HUES48 (cell line): ENCODE results near the gene MEDAG.

Experiments used
- H3K27ac ChIP-seq: one replicate; pipeline ENCODE4 v1.7.0; 2013; ENCODE audit warnings: low read depth, low read length, inconsistent platforms
- H3K27me3 ChIP-seq: 2 replicates; pipeline ENCODE4 v1.6.1; 2013; ENCODE audit warnings: mild to moderate bottlenecking, low read length; ENCODE audit not compliant: control insufficient read depth, insufficient read depth
- H3K36me3 ChIP-seq: 2 replicates; pipeline ENCODE4 v1.6.1; 2013; ENCODE audit warnings: low read length; ENCODE audit not compliant: control insufficient read depth, insufficient read depth
- H3K4me1 ChIP-seq: 2 replicates; pipeline ENCODE4 v1.6.1; 2013; ENCODE audit warnings: mild to moderate bottlenecking, low read length; ENCODE audit not compliant: control insufficient read depth, insufficient read depth
- H3K4me3 ChIP-seq: 2 replicates; pipeline ENCODE4 v1.5.1; 2013; ENCODE audit warnings: mild to moderate bottlenecking, low read depth, low read length
- H3K9ac ChIP-seq: 2 replicates; pipeline ENCODE4 v1.6.1; 2013; ENCODE audit warnings: mild to moderate bottlenecking, low read depth, low read length, moderate library complexity
- H3K9me3 ChIP-seq: 2 replicates; pipeline ENCODE4 v1.6.1; 2013; ENCODE audit warnings: low read length; ENCODE audit not compliant: control insufficient read depth, insufficient read depth

Gene MEDAG

DNA sequence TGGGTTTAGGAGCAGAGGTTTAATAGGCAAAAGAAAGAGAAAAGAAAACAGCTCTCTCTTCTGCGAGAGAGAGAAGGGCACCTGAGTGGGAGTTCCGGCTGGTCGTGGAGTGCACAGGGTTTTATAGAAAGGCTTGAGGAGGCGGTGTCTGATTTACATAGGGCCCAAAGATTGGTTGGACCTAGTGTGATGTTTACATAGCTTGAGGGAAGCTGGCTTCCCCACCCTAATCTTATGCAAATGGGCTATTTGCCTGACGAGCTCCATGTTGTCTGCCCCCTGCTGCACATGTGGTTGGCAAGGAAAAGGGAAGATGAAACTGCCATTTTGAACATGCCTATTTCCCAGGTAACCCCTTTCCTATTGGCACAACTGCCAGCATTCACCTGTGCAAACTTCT, 21.5 kb upstream of the MEDAG start:
- Histone ChIP-seq H3K27ac (peak overlapping the region; percentile 45), H3K4me1 (peaks cover 7% of the 10 kb centered on the region; the same call in 1 of the 2 replicates), H3K36me3 (0 out of 2 replicates have a peak, but pooled peaks cover 8% of the 10 kb centered on the region), H3K4me3 (no peak overlapping the region), H3K27me3 (no peaks in the 10 kb centered on the region), H3K9me3 (peaks cover 7% of the 10 kb centered on the region; the same call in 1 of the 2 replicates), H3K9ac (no peak overlapping the region)

DNA sequence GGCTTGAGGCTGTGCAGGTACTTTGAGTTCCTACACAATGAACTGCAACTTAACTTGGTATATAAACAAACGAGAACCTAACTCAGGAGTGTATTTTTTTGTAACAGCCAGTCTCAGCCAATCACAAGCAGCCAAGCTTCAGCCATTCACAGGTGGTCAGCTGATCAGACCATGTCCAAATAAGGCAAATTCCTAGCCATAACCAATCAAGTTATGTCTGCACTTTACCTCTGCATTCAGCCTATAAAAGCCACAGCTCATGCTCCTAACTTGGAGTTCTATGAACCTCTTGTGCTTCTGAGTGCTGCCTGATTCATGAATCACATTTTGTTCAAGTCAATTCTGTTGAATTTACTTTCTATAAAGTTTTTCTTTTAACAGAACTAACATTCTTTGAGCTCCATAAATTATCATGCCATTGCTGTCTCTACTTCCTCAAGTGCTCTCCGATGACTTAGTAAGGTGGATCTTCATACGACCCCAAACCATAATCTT, 16.8 kb upstream of the MEDAG start:
- no peaks in the 10 kb centered on the region for H3K27me3 ChIP-seq
- H3K27ac ChIP-seq: no peak overlapping the region
- no peak overlapping the region for H3K9ac ChIP-seq
- H3K36me3 ChIP-seq: no peaks in the 10 kb centered on the region
- no peak overlapping the region for H3K4me3 ChIP-seq
- peaks cover 7% of the 10 kb centered on the region; the same call in 1 of the 2 replicates for H3K4me1 ChIP-seq
- peaks cover 6% of the 10 kb centered on the region; the same call in 1 of the 2 replicates for H3K9me3 ChIP-seq

DNA sequence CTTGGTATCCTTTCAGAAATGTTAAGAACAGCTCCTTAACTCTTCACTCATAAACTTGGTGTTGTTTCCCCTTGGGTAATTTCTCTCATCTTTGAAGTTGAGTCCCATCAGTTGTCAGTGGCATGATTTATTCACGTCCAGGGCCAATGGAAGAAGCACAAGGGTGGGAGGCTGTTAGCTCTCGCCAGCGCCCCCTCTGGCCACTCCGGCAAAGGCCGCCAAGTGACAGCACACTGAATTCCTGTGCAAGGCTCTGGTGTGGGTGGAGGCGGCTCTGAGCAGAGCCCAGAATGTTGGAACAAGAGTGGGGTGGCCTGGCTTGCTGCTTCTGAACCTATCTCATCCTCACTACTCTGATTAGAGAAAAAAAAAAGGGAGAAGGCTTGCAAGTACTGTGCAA, 13.1 kb upstream of the MEDAG start:
- H3K9me3 ChIP-seq: peaks cover 5% of the 10 kb centered on the region; the same call in 1 of the 2 replicates
- no peak overlapping the region for H3K9ac ChIP-seq
- no peak overlapping the region for H3K27ac ChIP-seq
- H3K36me3 ChIP-seq: no peaks in the 10 kb centered on the region
- no peaks in the 10 kb centered on the region for H3K27me3 ChIP-seq
- no peak overlapping the region for H3K4me3 ChIP-seq
- peaks cover 2% of the 10 kb centered on the region; the same call in 1 of the 2 replicates for H3K4me1 ChIP-seq

DNA sequence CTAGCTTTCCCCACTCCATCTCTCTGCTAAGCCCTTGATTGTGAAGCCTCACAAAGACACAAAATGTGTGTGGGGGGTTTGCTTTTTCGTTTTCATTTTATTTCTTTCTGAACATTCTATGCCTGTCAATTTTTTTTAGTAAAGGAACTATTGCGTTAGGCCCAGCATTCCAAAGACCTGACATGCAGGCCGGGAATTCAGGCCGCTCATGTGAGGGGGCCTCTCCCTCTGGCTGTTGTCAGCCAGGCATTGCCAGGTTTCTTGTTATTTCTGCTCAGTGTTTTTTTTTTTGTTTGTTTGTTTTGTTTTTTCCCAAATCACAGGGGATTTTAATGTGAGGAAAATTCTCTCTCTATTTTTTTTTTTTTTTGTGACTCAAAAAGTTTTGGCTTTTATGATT, 10.3 kb upstream of the MEDAG start:
- Histone ChIP-seq H3K9ac (no peak overlapping the region), H3K36me3 (no peaks in the 10 kb centered on the region), H3K27me3 (no peaks in the 10 kb centered on the region), H3K27ac (no peak overlapping the region), H3K4me3 (no peak overlapping the region), H3K4me1 (peaks cover 8% of the 10 kb centered on the region; the same call in 1 of the 2 replicates), H3K9me3 (no peaks in the 10 kb centered on the region)

DNA sequence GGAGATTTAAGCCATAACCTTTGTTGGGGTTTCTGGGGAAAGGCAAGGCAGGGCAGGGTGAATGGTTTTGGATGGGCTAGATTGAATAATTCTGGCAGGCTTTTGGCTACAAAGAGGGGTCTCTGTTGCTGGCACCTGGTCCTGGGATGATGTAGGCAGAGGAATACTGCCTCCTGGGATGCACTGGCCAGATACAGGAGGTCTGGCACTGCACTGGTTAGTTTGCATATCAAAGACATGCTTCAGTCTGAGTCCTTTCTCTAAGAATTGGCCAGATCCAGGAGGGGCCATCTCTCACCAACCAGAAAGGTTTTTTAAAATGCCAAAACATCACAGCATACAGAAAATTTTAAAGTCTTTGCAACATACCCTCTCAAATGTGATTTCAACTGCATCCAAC, 8.0 kb upstream of the MEDAG start:
- no peak overlapping the region for H3K4me3 ChIP-seq
- no peak overlapping the region for H3K9ac ChIP-seq
- no peaks in the 10 kb centered on the region for H3K9me3 ChIP-seq
- H3K27me3 ChIP-seq: no peaks in the 10 kb centered on the region
- peaks cover 8% of the 10 kb centered on the region; the same call in 1 of the 2 replicates for H3K4me1 ChIP-seq
- H3K27ac ChIP-seq: no peak overlapping the region
- H3K36me3 ChIP-seq: no peaks in the 10 kb centered on the region

DNA sequence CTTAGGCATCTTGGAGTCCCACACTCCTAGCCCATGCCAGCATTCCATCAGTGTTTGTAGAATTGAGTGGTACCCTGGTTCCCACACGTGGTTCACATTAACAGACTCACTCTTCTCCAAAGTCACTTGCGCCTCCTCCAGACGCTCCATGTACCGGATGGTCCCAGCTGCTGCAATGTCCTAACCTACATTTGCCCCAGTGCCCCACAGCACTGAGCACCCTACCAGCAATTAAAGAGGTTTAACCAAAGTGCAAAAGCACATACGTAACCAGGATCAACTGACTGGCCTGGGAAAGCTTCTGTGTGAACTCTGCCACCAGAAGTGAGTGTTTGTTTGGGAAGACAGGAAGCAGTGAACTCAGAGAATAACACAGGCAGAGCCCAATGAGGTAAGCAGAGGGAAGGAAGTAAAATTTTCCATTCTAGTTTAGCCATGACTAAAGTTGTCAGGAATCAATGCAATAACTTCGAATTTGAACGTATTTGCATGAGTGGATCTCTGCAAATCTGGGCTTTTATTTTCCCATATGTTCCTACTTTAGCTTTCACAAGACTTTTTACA, 7.3 kb upstream of the MEDAG start:
- H3K4me3 ChIP-seq: no peak overlapping the region
- peaks cover 8% of the 10 kb centered on the region; the same call in 1 of the 2 replicates for H3K4me1 ChIP-seq
- H3K9ac ChIP-seq: no peak overlapping the region
- H3K36me3 ChIP-seq: no peaks in the 10 kb centered on the region
- H3K9me3 ChIP-seq: no peaks in the 10 kb centered on the region
- H3K27ac ChIP-seq: no peak overlapping the region
- H3K27me3 ChIP-seq: 0 out of 2 replicates have a peak, but pooled peaks cover 5% of the 10 kb centered on the region

DNA sequence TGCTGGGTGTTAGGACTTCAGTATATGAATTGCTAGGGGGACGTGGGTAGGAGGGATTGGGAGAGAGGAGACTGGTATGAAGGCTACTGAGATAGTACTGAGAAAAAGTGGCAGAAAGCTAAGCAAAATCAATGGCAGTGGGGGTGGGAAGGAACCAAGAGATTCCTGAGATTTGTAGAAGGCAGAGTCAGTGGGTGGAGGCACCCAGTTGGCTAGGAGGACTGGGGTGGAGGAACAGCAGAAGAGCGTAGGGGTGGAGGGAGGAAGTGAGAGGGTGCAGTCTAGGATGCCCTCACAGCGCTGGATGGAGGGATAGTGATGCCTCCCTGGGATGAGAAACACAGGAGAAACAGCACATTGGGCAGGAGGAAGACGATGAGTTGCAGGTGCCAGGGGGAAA, 5.6 kb upstream of the MEDAG start:
- Histone ChIP-seq H3K27ac (no peak overlapping the region), H3K9me3 (no peaks in the 10 kb centered on the region), H3K27me3 (peaks cover 21% of the 10 kb centered on the region), H3K4me1 (peaks cover 8% of the 10 kb centered on the region; the same call in 1 of the 2 replicates), H3K4me3 (no peak overlapping the region), H3K9ac (no peak overlapping the region), H3K36me3 (no peaks in the 10 kb centered on the region)

DNA sequence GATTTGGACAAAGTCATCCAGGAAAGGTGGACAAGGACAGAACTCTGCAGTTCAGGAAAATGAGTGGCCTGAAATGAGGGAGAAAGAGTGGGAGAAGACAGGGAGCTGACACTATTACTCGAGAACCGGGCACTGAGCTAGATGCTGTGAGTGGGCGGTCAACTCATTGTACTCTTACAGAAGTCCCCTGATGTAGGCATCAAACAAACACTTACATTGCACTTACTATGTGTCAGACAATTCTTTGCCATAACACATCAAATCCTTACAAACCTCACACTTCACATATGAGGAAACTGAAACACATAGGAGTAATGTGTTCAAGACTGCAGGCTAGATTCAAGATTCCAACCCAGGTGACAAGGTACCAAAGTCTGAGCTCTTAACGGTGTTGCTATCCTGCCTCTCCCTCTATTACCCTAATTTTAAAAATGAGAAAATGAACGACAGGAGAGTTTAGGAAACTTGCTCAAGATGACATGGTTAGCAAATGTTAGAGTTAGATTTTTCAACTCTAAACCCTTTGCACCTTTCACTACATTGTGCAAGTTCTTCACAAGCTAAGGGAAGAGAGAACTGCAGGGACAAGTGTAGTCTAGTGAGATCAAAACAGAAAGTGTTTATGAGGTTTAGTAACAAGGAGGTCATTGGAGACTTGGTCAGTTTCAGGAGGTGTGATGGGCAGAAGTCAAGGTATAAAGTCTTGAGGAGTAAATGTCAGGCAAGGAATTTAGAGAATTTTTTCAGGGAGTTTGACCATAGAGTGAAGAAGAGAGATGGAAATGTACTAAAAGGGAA, 4.9 kb upstream of the MEDAG start:
- Histone ChIP-seq H3K27ac (no peak overlapping the region), H3K4me3 (no peak overlapping the region), H3K4me1 (peaks cover 11% of the 10 kb centered on the region; the same call in 1 of the 2 replicates), H3K27me3 (peaks cover 28% of the 10 kb centered on the region), H3K36me3 (no peaks in the 10 kb centered on the region), H3K9ac (no peak overlapping the region), H3K9me3 (no peaks in the 10 kb centered on the region)

DNA sequence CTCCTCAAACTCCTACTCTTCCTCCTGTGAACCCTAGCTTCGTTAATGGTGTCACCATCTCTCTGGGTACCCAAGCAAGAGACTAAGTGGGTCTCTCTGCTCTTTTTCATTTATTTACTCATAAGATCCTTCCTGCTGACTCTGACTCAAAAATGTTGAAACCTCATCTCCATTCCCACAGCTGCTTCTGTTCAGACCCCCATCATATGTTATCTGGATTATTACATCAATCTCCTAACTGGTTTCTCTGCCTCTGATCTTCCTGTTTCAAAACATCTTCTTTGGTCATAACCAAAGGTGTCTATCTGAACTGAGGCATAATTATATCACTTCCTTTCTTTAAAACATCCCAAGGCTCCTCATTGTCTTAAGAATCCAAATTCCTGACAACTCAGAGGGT, 2.0 kb upstream of the MEDAG start:
- Histone ChIP-seq H3K4me3 (no peak overlapping the region), H3K9ac (no peak overlapping the region), H3K9me3 (no peaks in the 10 kb centered on the region), H3K36me3 (no peaks in the 10 kb centered on the region), H3K4me1 (peaks cover 8% of the 10 kb centered on the region; the same call in 1 of the 2 replicates), H3K27me3 (peaks cover 51% of the 10 kb centered on the region), H3K27ac (no peak overlapping the region)

DNA sequence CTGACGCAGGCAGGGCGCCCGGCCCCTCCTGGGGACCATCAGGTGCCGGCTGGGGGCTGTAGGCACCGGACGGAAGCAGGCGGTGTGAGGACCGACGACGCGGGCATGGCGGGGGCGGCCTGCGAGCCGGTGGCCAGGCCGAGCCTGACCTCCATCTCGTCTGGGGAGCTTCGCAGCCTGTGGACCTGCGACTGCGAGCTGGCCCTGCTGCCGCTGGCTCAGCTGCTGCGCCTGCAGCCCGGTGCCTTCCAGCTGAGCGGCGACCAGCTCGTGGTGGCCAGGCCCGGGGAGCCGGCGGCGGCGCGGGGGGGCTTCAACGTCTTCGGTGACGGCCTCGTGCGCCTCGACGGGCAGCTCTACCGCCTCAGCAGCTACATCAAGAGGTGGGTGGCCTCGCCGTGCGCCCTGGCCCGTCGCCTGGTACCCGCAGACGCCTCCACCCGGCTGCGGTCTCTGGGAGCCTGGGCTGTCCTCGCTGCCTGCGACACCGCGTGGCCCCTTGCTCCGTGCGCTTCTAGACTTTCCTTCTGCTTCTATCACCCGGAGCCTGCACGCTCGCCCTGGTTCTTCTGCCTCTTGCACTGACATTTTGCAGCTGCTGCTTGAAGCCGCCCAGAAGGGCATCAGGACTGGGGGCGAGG, 460 bp downstream of the MEDAG start:
- no peaks in the 10 kb centered on the region for H3K9me3 ChIP-seq
- peaks cover 8% of the 10 kb centered on the region; the same call in 1 of the 2 replicates for H3K4me1 ChIP-seq
- peaks cover 51% of the 10 kb centered on the region for H3K27me3 ChIP-seq
- H3K4me3 ChIP-seq: peak overlapping the region; percentile 53; the same call in 1 of the 2 replicates
- H3K36me3 ChIP-seq: no peaks in the 10 kb centered on the region
- H3K27ac ChIP-seq: no peak overlapping the region
- H3K9ac ChIP-seq: no peak overlapping the region
